Hepatocyte (in vitro differentiated cells): Measurements from ENCODE around the gene ARHGAP18.

Experiments
- EZH2 ChIP-seq: fragments of 200-600 bp; sonication (generic); IDR thresholded peaks from 2 replicates; pipeline ENCODE4 v1.6.1; 2016; ENCODE audit warnings: antibody characterized with exemption, mild to moderate bottlenecking, borderline replicate concordance
- TF ChIP-seq, protein P1 (sequence below): fragments of 200-600 bp; sonication (generic); IDR thresholded peaks from 2 replicates; pipeline ENCODE4 v1.5.1; 2016; ENCODE audit warnings: antibody characterized with exemption, mild to moderate bottlenecking; ENCODE audit not compliant: poor library complexity

DNA sequence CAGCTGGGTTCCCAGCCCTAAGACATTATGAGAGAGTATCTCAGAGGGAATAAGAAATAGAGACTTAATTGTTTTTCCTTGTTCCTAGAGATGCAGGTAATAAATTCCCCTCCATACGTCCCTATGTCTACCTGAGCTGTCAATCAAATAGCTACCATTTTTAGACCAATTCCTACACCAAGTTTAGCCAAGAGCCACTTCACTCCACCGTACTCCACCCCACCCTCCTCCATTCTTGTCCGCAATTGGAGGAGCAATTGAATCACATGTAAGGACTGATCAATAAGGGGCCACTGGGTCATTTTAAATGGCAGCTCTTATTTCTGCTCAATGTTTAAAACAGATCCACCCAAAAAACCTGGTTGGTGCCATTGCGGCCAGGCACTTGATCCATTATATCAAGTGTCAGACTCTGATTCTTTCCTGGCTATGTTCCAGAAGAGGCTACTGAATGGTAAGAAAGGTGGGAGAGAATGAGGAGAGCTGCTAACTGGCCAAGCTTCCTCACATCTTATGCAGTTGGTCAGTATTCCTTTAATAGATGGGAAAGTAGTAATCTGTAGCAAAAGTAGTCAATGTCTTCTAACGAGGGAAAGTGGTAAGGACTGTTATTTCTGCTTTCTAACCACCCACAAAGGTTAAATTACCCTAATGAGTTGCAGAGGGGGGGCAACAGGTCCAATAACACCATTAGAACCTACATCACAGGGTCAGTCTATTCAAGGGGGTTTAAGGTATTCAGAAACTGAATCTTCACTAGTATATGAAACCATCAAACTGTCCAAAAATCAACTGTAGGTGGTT, 34.1 kb downstream of the ARHGAP18 start:
- TF ChIP-seq, protein P1, sequence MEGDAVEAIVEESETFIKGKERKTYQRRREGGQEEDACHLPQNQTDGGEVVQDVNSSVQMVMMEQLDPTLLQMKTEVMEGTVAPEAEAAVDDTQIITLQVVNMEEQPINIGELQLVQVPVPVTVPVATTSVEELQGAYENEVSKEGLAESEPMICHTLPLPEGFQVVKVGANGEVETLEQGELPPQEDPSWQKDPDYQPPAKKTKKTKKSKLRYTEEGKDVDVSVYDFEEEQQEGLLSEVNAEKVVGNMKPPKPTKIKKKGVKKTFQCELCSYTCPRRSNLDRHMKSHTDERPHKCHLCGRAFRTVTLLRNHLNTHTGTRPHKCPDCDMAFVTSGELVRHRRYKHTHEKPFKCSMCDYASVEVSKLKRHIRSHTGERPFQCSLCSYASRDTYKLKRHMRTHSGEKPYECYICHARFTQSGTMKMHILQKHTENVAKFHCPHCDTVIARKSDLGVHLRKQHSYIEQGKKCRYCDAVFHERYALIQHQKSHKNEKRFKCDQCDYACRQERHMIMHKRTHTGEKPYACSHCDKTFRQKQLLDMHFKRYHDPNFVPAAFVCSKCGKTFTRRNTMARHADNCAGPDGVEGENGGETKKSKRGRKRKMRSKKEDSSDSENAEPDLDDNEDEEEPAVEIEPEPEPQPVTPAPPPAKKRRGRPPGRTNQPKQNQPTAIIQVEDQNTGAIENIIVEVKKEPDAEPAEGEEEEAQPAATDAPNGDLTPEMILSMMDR: no peak
- TF ChIP-seq EZH2: no peak
